K562 (cell line): Measurements from ENCODE around the gene TAF8. TPM values are rescaled to one million over a fixed set of nuclear protein-coding genes. Genes with fewer than 3 reads are reported as not detected.

Experiments
- ATAC-seq: fragments of 200-7000 bp; cut with Tn5 transposase; 3 replicates; pipeline ENCODE4 v1.9.1; 2020; ENCODE audit warnings: moderate library complexity
- BruUV-seq: library from RNA; stranded (reverse); fragments of 400-500 nt; replicated peaks from 2 replicates; lab custom pipeline; 2021; lab: Mats Ljungman, UMichigan
- CTCF ChIA-PET: fragments of 300-600 bp; formaldehyde crosslinking; extraction: SDS; loops from one replicate; lab custom pipeline; 2021; ENCODE audit warnings: low intra/inter-chr PET ratio; lab: Yijun Ruan, JAX
- POLR2A ChIA-PET: fragments of 300-600, 350-650 bp; sonication (Branson Sonifier 250); formaldehyde crosslinking; extraction: SDS; loops from one replicate; lab custom pipeline; 2021; ENCODE audit warnings: antibody characterized with exemption, inconsistent platforms; lab: Yijun Ruan, JAX
- DNase-seq, 4 experiments: peaks; one replicate each; pipeline versions ENCODE4 v3.0.0 to v3.0.0-alpha.2; 2011 to 2018; ENCODE audit warnings: low spot score in 3 of 4, mixed read lengths in 3 of 4; ENCODE audit errors: extremely low read depth in 1 of 4
- FAIRE-seq: peaks from 2 replicates; lab custom pipeline; 2011; peaks lifted over from hg19 to GRCh38; lab: Jason Lieb, UNC
- H2AFZ ChIP-seq: 2 replicates; pipeline ENCODE4 v1.6.0; 2011; ENCODE audit warnings: low read depth, low read length, control low read depth, inconsistent platforms
- H3K27ac ChIP-seq: fragments of 200-600 bp; 3 replicates; pipeline ENCODE4 v1.8.0; 2011; ENCODE audit warnings: low read depth, mild to moderate bottlenecking, control low read depth, inconsistent platforms, low read length, moderate library complexity, mixed read lengths; ENCODE audit errors: extremely low read depth
- H3K27me3 ChIP-seq, 2 experiments: fragments of 300-600 bp in 1 of 2; 2 replicates in 1 of 2; 3 replicates in 1 of 2; pipeline versions ENCODE4 v1.6.0 to v1.8.0; 2011; ENCODE audit warnings: inconsistent platforms in 2 of 2, low read length in 2 of 2, mild to moderate bottlenecking in 1 of 2, mixed read lengths in 1 of 2, moderate library complexity in 1 of 2; ENCODE audit not compliant: control insufficient read depth in 2 of 2, insufficient read depth in 2 of 2
- H3K36me3 ChIP-seq: fragments of 300-600 bp; 3 replicates; pipeline ENCODE4 v1.8.0; 2011; ENCODE audit warnings: mild to moderate bottlenecking, low read length, inconsistent platforms; ENCODE audit not compliant: control insufficient read depth, insufficient read depth
- H3K4me1 ChIP-seq, 2 experiments: fragments of 200-600 bp in 1 of 2; replicated peaks in 1 of 2; 2 replicates in 1 of 2; 3 replicates in 1 of 2; pipeline versions ENCODE4 v1.5.1 to v1.8.0; 2011; ENCODE audit warnings: inconsistent platforms in 2 of 2, low read length in 2 of 2, mild to moderate bottlenecking in 1 of 2, mixed read lengths in 1 of 2, moderate library complexity in 1 of 2; ENCODE audit not compliant: control insufficient read depth in 2 of 2, insufficient read depth in 2 of 2
- H3K4me2 ChIP-seq: 2 replicates; pipeline ENCODE4 v1.6.1; 2011; ENCODE audit warnings: low read length, control low read depth, inconsistent platforms, mixed read lengths; ENCODE audit not compliant: insufficient read depth
- H3K4me3 ChIP-seq: fragments of 200-600 bp; sonication (generic), shearing (Covaris generic); 2 replicates; pipeline ENCODE4 v1.5.1; 2016; ENCODE audit warnings: control low read depth, inconsistent platforms
- H3K79me2 ChIP-seq: fragments of 200-600 bp; 3 replicates; pipeline ENCODE4 v1.8.0; 2011; ENCODE audit warnings: low read length, inconsistent platforms; ENCODE audit not compliant: control insufficient read depth, insufficient read depth
- H3K9ac ChIP-seq, 2 experiments: 2 replicates each; pipeline versions ENCODE4 v1.6.0 to v1.6.1; 2011; ENCODE audit warnings: low read depth in 2 of 2, low read length in 2 of 2, control low read depth in 1 of 2, inconsistent platforms in 1 of 2, mild to moderate bottlenecking in 1 of 2, mixed read lengths in 1 of 2; ENCODE audit not compliant: insufficient read depth in 1 of 2
- H3K9me1 ChIP-seq: one replicate; pipeline ENCODE4 v1.6.0; 2011; ENCODE audit warnings: inconsistent platforms, mild to moderate bottlenecking, low read length, moderate library complexity; ENCODE audit not compliant: control insufficient read depth, insufficient read depth
- H3K9me3 ChIP-seq: replicated peaks from 2 replicates; pipeline ENCODE4 v1.5.1; 2011; ENCODE audit warnings: low read depth, low read length, inconsistent platforms; ENCODE audit not compliant: control insufficient read depth, insufficient read depth
- H4K20me1 ChIP-seq: replicated peaks from 2 replicates; pipeline ENCODE4 v1.6.1; 2011; ENCODE audit warnings: low read length, inconsistent platforms, mixed read lengths; ENCODE audit not compliant: control insufficient read depth, insufficient read depth
- BRCA1 ChIP-seq, 2 experiments: fragments of 450-650 bp in 1 of 2; sonication (generic) in 1 of 2; formaldehyde crosslinking in 1 of 2; IDR thresholded peaks; 2 replicates each; pipeline versions ENCODE4 v1.5.0 to v1.6.1; 2017 to 2020; ENCODE audit warnings: mild to moderate bottlenecking in 1 of 2, missing genetic modification reagents in 1 of 2
- CHD2 ChIP-seq: IDR thresholded peaks from 2 replicates; pipeline ENCODE4 v1.6.1; 2011; ENCODE audit warnings: low read depth, low read length
- E2F5 ChIP-seq: sonication (generic); formaldehyde crosslinking; IDR thresholded peaks from 2 replicates; pipeline ENCODE4 v1.8.0; 2022; ENCODE audit warnings: mild to moderate bottlenecking, missing genetic modification reagents
- LEF1 ChIP-seq: fragments of 450-650 bp; IDR thresholded peaks from 2 replicates; pipeline ENCODE4 v1.6.1; 2016; ENCODE audit warnings: mild to moderate bottlenecking
- NCOA2 ChIP-seq, 2 experiments: fragments of 450-650 bp; IDR thresholded peaks; 2 replicates each; pipeline ENCODE4 v1.6.1; 2018; ENCODE audit warnings: mild to moderate bottlenecking in 2 of 2, moderate library complexity in 1 of 2; ENCODE audit not compliant: partially characterized antibody in 2 of 2
- POLR2AphosphoS5 ChIP-seq: IDR thresholded peaks from 2 replicates; pipeline ENCODE4 v1.6.1; 2011; ENCODE audit warnings: mild to moderate bottlenecking, low read depth, low read length, moderate library complexity; ENCODE audit not compliant: control insufficient read depth, insufficient read depth
- POLR2G ChIP-seq: fragments of 200-400 bp; formaldehyde crosslinking; IDR thresholded peaks from 2 replicates; pipeline ENCODE4 v1.6.1; 2017; ENCODE audit warnings: low read depth, mild to moderate bottlenecking, antibody characterized with exemption, low read length, moderate library complexity
- SMAD2 ChIP-seq: fragments of 150-350 bp; IDR thresholded peaks from 2 replicates; pipeline ENCODE4 v1.6.1; 2014; ENCODE audit warnings: low read depth, mild to moderate bottlenecking, low read length
- SRSF1 ChIP-seq: fragments of 200-400 bp; formaldehyde crosslinking; IDR thresholded peaks from 2 replicates; pipeline ENCODE4 v1.6.1; 2017; ENCODE audit warnings: mild to moderate bottlenecking, low read depth, low read length, moderate library complexity
- TGIF2 ChIP-seq: sonication (generic); formaldehyde crosslinking; IDR thresholded peaks from 2 replicates; pipeline ENCODE4 v1.8.1; 2022; ENCODE audit warnings: mild to moderate bottlenecking, missing genetic modification reagents, moderate library complexity
- ZNF165 ChIP-seq: fragments of 250-450 bp; sonication (Bioruptor Pico); IDR thresholded peaks from 2 replicates; pipeline ENCODE4 v1.4.0; 2020; ENCODE audit warnings: borderline replicate concordance
- ZNF184 ChIP-seq: sonication (generic); formaldehyde crosslinking; IDR thresholded peaks from 2 replicates; pipeline ENCODE4 v1.5.0; 2020; ENCODE audit warnings: missing genetic modification reagents
- ZNF407 ChIP-seq: fragments of 450-650 bp; IDR thresholded peaks from 2 replicates; pipeline ENCODE4 v1.6.1; 2016; ENCODE audit warnings: low read depth
- WGBS: fragments of 100-300 bp; shearing (Covaris generic); methylation state at CpG from one replicate; pipeline ENCODE4 v1.1.6; 2016; ENCODE audit warnings: low coverage, mixed read lengths; ENCODE audit not compliant: insufficient coverage; ENCODE audit errors: missing lambda C conversion rate; 5-methylcytosine and 5-hydroxymethylcytosine counted together
- in situ Hi-C: fragments of 300-500 bp; cut with MboI; formaldehyde crosslinking; loops from 4 replicates; pipeline ENCODE4 v1.15.0; 2018; ENCODE audit warnings: inconsistent platforms, mixed read lengths
- intact Hi-C: fragments of 100-400 bp; cut with micrococcal nuclease; formaldehyde crosslinking; loops from 2 replicates; pipeline ENCODE4 v1.14.2; 2022
- polyA plus RNA-seq, 8 experiments: library from polyadenylated mRNA; depleted of rRNA in 4 of 8; stranded (reverse) in 5 of 8; unstranded in 3 of 8; fragments of >200 nt; fragmentation: Nextera tagmentation in 2 of 8; fragmentation: Illumina TruSeq in 1 of 8; extraction: Ambion mirVana in 2 of 8; extraction: Trizol in 1 of 8; gene quantifications; 2 replicates each; pipeline versions ENCODE4 v1.2.1 to v1.2.3, GENCODE V29; 2011 to 2014; ENCODE audit warnings: inconsistent platforms in 1 of 8, missing spikeins in 1 of 8
- total RNA-seq, 7 experiments: library from RNA; depleted of rRNA in 6 of 7; stranded (reverse); fragments of >200 nt in 6 of 7; fragmentation: Illumina TruSeq in 2 of 7; extraction: Trizol in 2 of 7; gene quantifications; 2 replicates each; pipeline versions ENCODE4 v1.2.1 to v1.2.3, GENCODE V29; 2011 to 2021; ENCODE audit warnings: low replicate concordance in 1 of 7

Gene TAF8
- total and polyA plus RNA-seq, 9 of the 15 experiments (the other 6 are each of a cell fraction or from before 2014, with no cell fraction given) = 29.4 to 84.0 (median 52.6) TPM

GRCh38 chr6:42104804-42105125 lies 54.4 kb downstream of the TAF8 start:
- no TSS peak for BruUV-seq
- TF ChIP-seq ZNF407 (no peak), TGIF2 (CRISPR knock-in tag) (0 out of 2 replicates have a peak, but pooled peaks have one; percentile 5), ZNF184 (CRISPR knock-in tag) (no peak), E2F5 (CRISPR knock-in tag) (no peak), LEF1 (no peak), SRSF1 (no peak), NCOA2 (IDR thresholded peaks at IDR 0.05; ENCODE audit: partially characterized antibody in 2 of 2) (no peak), SMAD2 (no peak), BRCA1 (IDR thresholded peaks at IDR 0.05) (no peak), BRCA1 (CRISPR knock-in tag; IDR thresholded peaks at IDR 0.05) (no peak), CHD2 (peak; percentile 1; the same call in 1 of the 2 replicates), POLR2G (peak; percentile 41), POLR2AphosphoS5 (0 out of 2 replicates have a peak, but pooled peaks have one; percentile 6), ZNF165 (CRISPR knock-in tag) (0 out of 2 replicates have a peak, but pooled peaks have one; percentile 0)

More at GRCh38 chr6:42104804-42105125, 54.4 kb downstream of the TAF8 start:
- Histone ChIP-seq H3K27me3 (peaks cover 3 to 6% of the 10 kb centered on the region in 2 experiments; a peak in 2 of 5 replicates), H3K4me1 (peaks cover 37 to 51% of the 10 kb centered on the region in 2 experiments), H3K9me1 (no peaks in the 10 kb centered on the region), H3K9ac (peak overlapping the region; percentile 82 to 94), H2AFZ (peak overlapping the region; percentile 99), H3K4me3 (peak overlapping the region; percentile 50), H3K9me3 (no peaks in the 10 kb centered on the region), H4K20me1 (no peaks in the 10 kb centered on the region), H3K36me3 (no peaks in the 10 kb centered on the region), H3K79me2 (no peaks in the 10 kb centered on the region), H3K27ac (peak overlapping the region; percentile 74), H3K4me2 (peak overlapping the region; percentile 76)
- no peak for FAIRE-seq
- peak; percentile 39 for ATAC-seq
- in situ Hi-C loops = no loop called here
- POLR2A ChIA-PET = interaction anchor here (0.5 to 6.1 kb wide), 17 partner anchors 11 to 486 kb away, joined by 3 to 48 read pairs (median 4); partner anchors contain the start of gene TAF8
- DNase-seq = peak in 1 of 4 experiments; percentile 60
- WGBS = 7% methylated on average over 15 of the region's 16 CpGs
- intact Hi-C loops = loop anchor here (1.0 to 10.0 kb wide), 5 partner anchors 12 to 110 kb away; partner anchors contain the start of gene MRPS10
- CTCF ChIA-PET = interaction anchor here (0.5 to 2.3 kb wide), 7 partner anchors 25 to 737 kb away, joined by 3 to 26 read pairs (median 4); no protein-coding TSS in a partner anchor
